HCT116 (cell line): ENCODE measurements around the gene TMEM234. TPM values are rescaled to one million over a fixed set of nuclear protein-coding genes. Genes with fewer than 3 reads are reported as not detected.

ENCODE experiments used
- ATAC-seq: fragments of 200-7000 bp; cut with Tn5 transposase; 2 replicates; pipeline ENCODE4 v1.9.1; 2020; ENCODE audit warnings: mild to moderate bottlenecking, moderate library complexity
- BruUV-seq: library from RNA; stranded (reverse); fragments of 400-500 nt; replicated peaks from 2 replicates; lab custom pipeline; 2021; lab: Mats Ljungman, UMichigan
- CTCF ChIA-PET: fragments of 300-600 bp; sonication (Branson Sonifier 250); formaldehyde crosslinking; loops from one replicate; lab custom pipeline; 2021; ENCODE audit warnings: antibody characterized with exemption; lab: Charles Lee
- POLR2A ChIA-PET: fragments of 300-600, 350-600 bp; sonication (Branson Sonifier 250); formaldehyde crosslinking; loops from one replicate; lab custom pipeline; 2021; ENCODE audit warnings: antibody characterized with exemption; lab: Charles Lee
- RAD21 ChIA-PET, 2 experiments: fragments of 300-600 bp; sonication (Branson Sonifier 250); formaldehyde crosslinking; loops; one replicate each; lab custom pipeline; 2023; ENCODE audit warnings: low total read pairs in 2 of 2; ENCODE audit not compliant: uncharacterized antibody in 2 of 2, unreplicated experiment in 2 of 2, low non-redundant PET in 1 of 2; lab: Charles Lee
- DNase-seq: peaks from one replicate; pipeline ENCODE4 v3.0.0-alpha.2; 2010; ENCODE audit warnings: low read depth, low spot score
- H2AFZ ChIP-seq: fragments of 200-600 bp; shearing (Covaris generic), sonication (generic); 2 replicates; pipeline ENCODE4 v1.6.1; 2017; ENCODE audit warnings: low read depth, mixed run types, mixed read lengths, antibody characterized with exemption, low read length; ENCODE audit not compliant: poor library complexity, severe bottlenecking
- H3K27ac ChIP-seq: 2 replicates; pipeline ENCODE4 v1.5.1; 2012; ENCODE audit warnings: low read depth, low read length
- H3K27me3 ChIP-seq: fragments of 200-600 bp; sonication (generic); 2 replicates; pipeline ENCODE4 v1.6.1; 2016; ENCODE audit warnings: mixed run types, low read length, mixed read lengths; ENCODE audit not compliant: insufficient read depth
- H3K36me3 ChIP-seq, 2 experiments: fragments of 200-500 bp in 1 of 2; fragments of 200-600 bp in 1 of 2; sonication (Bioruptor generic) in 1 of 2; sonication (generic) in 1 of 2; 2 replicates each; pipeline versions ENCODE4 v1.5.1 to v1.6.1; 2014 to 2016; ENCODE audit warnings: low read length in 2 of 2, inconsistent platforms in 1 of 2, mixed read lengths in 1 of 2, mixed run types in 1 of 2; ENCODE audit not compliant: insufficient read depth in 2 of 2, control insufficient read depth in 1 of 2
- H3K4me1 ChIP-seq, 2 experiments: fragments of 200-600 bp in 1 of 2; sonication (generic) in 1 of 2; 2 replicates each; pipeline versions ENCODE4 v1.5.1 to v1.6.1; 2012 to 2017; ENCODE audit warnings: low read length in 2 of 2, inconsistent platforms in 1 of 2, mild to moderate bottlenecking in 1 of 2, mixed read lengths in 1 of 2, mixed run types in 1 of 2, moderate library complexity in 1 of 2; ENCODE audit not compliant: insufficient read depth in 2 of 2, control insufficient read depth in 1 of 2
- H3K4me2 ChIP-seq: fragments of 200-600 bp; sonication (generic); 2 replicates; pipeline ENCODE4 v1.6.1; 2017; ENCODE audit warnings: mixed run types, low read length, mixed read lengths
- H3K4me3 ChIP-seq, 2 experiments: fragments of 200-600 bp in 1 of 2; sonication (generic) in 1 of 2; replicated peaks in 1 of 2; 2 replicates each; pipeline ENCODE4 v1.5.1; 2011 to 2016; ENCODE audit warnings: low read length in 2 of 2, control low read depth in 1 of 2, low read depth in 1 of 2, mild to moderate bottlenecking in 1 of 2, mixed read lengths in 1 of 2, mixed run types in 1 of 2
- H3K79me2 ChIP-seq: fragments of 200-600 bp; sonication (generic); 2 replicates; pipeline ENCODE4 v1.6.1; 2017; ENCODE audit warnings: mild to moderate bottlenecking, mixed run types, low read length, moderate library complexity, mixed read lengths; ENCODE audit not compliant: insufficient read depth
- H3K9ac ChIP-seq: fragments of 200-600 bp; sonication (generic); 2 replicates; pipeline ENCODE4 v1.6.1; 2016; ENCODE audit warnings: low read length, mixed read lengths
- H3K9me2 ChIP-seq: fragments of 200-600 bp; sonication (generic), shearing (Covaris generic); 2 replicates; pipeline ENCODE4 v1.6.1; 2017; ENCODE audit warnings: mixed run types, mild to moderate bottlenecking, moderate library complexity; ENCODE audit not compliant: insufficient read depth
- H3K9me3 ChIP-seq, 2 experiments: fragments of 200-500 bp in 1 of 2; fragments of 200-600 bp in 1 of 2; sonication (Bioruptor generic) in 1 of 2; sonication (generic) in 1 of 2; 2 replicates each; pipeline ENCODE4 v1.6.1; 2014 to 2017; ENCODE audit warnings: low read length in 2 of 2, mixed read lengths in 2 of 2, inconsistent platforms in 1 of 2, low read depth in 1 of 2, mild to moderate bottlenecking in 1 of 2, mixed run types in 1 of 2, moderate library complexity in 1 of 2; ENCODE audit not compliant: control insufficient read depth in 1 of 2, insufficient read depth in 1 of 2
- H4K20me1 ChIP-seq: fragments of 200-600 bp; sonication (generic), shearing (Covaris generic); 2 replicates; pipeline ENCODE4 v1.6.1; 2017; ENCODE audit warnings: mixed run types, mild to moderate bottlenecking, moderate library complexity; ENCODE audit not compliant: insufficient read depth
- ATF3 ChIP-seq: IDR thresholded peaks from 2 replicates; pipeline ENCODE4 v1.6.1; 2012
- CBX3 ChIP-seq: IDR thresholded peaks from 2 replicates; pipeline ENCODE4 v1.6.1; 2012; ENCODE audit warnings: low read depth
- CEBPB ChIP-seq: IDR thresholded peaks from 2 replicates; pipeline ENCODE4 v1.6.1; 2012; ENCODE audit warnings: low read depth
- CTCF ChIP-seq, 3 experiments: fragments of 200-600 bp in 1 of 3; sonication (generic) in 1 of 3; IDR thresholded peaks in 2 of 3; conservative IDR thresholded peaks in 1 of 3; 2 replicates each; pipeline ENCODE4 v1.5.1; 2012 to 2017; ENCODE audit warnings: low read depth in 2 of 3, low read length in 2 of 3, antibody characterized with exemption in 1 of 3, borderline replicate concordance in 1 of 3, control low read depth in 1 of 3, mild to moderate bottlenecking in 1 of 3, mixed read lengths in 1 of 3, mixed run types in 1 of 3, moderate library complexity in 1 of 3; ENCODE audit not compliant: insufficient read depth in 1 of 3
- EZH2 ChIP-seq: fragments of 200-600 bp; sonication (generic); IDR thresholded peaks from 2 replicates; pipeline ENCODE4 v1.6.1; 2017; ENCODE audit warnings: antibody characterized with exemption, mixed run types
- EZH2phosphoT487 ChIP-seq: fragments of 200-600 bp; IDR thresholded peaks from 2 replicates; pipeline ENCODE4 v1.6.1; 2018; ENCODE audit warnings: antibody characterized with exemption, borderline replicate concordance
- FOSL1 ChIP-seq: IDR thresholded peaks from 2 replicates; pipeline ENCODE4 v1.6.1; 2012; ENCODE audit warnings: low read depth
- JUND ChIP-seq: IDR thresholded peaks from 2 replicates; pipeline ENCODE4 v1.6.1; 2012
- POLR2A ChIP-seq: IDR thresholded peaks from 2 replicates; pipeline ENCODE4 v1.7.0; 2011; ENCODE audit warnings: borderline replicate concordance; ENCODE audit not compliant: insufficient read depth, insufficient read length; ENCODE audit errors: extremely low read depth
- POLR2AphosphoS5 ChIP-seq: IDR thresholded peaks from 2 replicates; pipeline ENCODE4 v1.6.1; 2011; ENCODE audit warnings: mild to moderate bottlenecking, low read depth, low read length, moderate library complexity
- RAD21 ChIP-seq: IDR thresholded peaks from 2 replicates; pipeline ENCODE4 v1.6.1; 2012; ENCODE audit warnings: low read depth, mild to moderate bottlenecking
- SIN3A ChIP-seq: IDR thresholded peaks from 2 replicates; pipeline ENCODE4 v1.6.1; 2012; ENCODE audit warnings: low read depth
- ZFX ChIP-seq: fragments of 450-650 bp; IDR thresholded peaks from 2 replicates; pipeline ENCODE4 v1.6.1; 2017
- intact Hi-C: fragments of 100-400 bp; cut with micrococcal nuclease; formaldehyde crosslinking; loops from 2 replicates; pipeline ENCODE4 v1.10.0; 2022
- total RNA-seq: library from RNA; stranded (reverse); gene quantifications from one replicate; pipeline ENCODE4 v1.2.1, GENCODE V29; 2021; ENCODE audit not compliant: unreplicated experiment

The TMEM234 gene
- total RNA-seq, 1 experiment from 2014 or later, result 12.3 TPM

- POLR2A ChIA-PET, result no interaction called here
- ATAC-seq (no peak), DNase-seq (no peak)
- Histone ChIP-seq H3K36me3 (peaks cover 2 to 4% of the 10 kb centered on the region in 2 experiments; a peak in 1 of 4 replicates), H3K79me2 (peaks cover 6% of the 10 kb centered on the region; the same call in 1 of the 2 replicates), H2AFZ (no peak overlapping the region), H4K20me1 (no peaks in the 10 kb centered on the region), H3K4me3 (no peak overlapping the region), H3K9ac (no peak overlapping the region), H3K4me2 (no peak overlapping the region), H3K27me3 (no peaks in the 10 kb centered on the region), H3K9me3 (no peaks in the 10 kb centered on the region), H3K4me1 (peaks cover 9 to 23% of the 10 kb centered on the region in 2 experiments; a peak in 3 of 4 replicates), H3K9me2 (no peaks in the 10 kb centered on the region), H3K27ac (no peak overlapping the region)
- TF ChIP-seq CEBPB (no peak), EZH2phosphoT487 (no peak), EZH2 (no peak), SIN3A (no peak), ZFX (no peak), ATF3 (no peak)
- BruUV-seq, result no TSS peak
- CTCF ChIA-PET, result interaction anchor here (1.1 to 1.6 kb wide), 3 partner anchors 10 to 178 kb away, joined by 4 read pairs; partner anchors contain the start of gene BSDC1
- intact Hi-C loops, result loop anchor here (5.0 kb wide), 1 partner anchor 76 kb away; the partner anchor contains the start of gene HDAC1
- RAD21 ChIA-PET, result interaction anchor here (1.4 kb wide), 2 partner anchors 32 kb away, joined by 4 read pairs; no protein-coding TSS in a partner anchor
Measured at GRCh38 chr1:32216566-32216965, 5.6 kb downstream of the TMEM234 start.

GRCh38 chr1:32215629-32216480 is 6.3 kb downstream of the TMEM234 start:
- Histone ChIP-seq H4K20me1 (no peaks in the 10 kb centered on the region), H3K27ac (no peak overlapping the region), H2AFZ (no peak overlapping the region), H3K9me2 (no peaks in the 10 kb centered on the region), H3K79me2 (no peaks in the 10 kb centered on the region), H3K9me3 (no peaks in the 10 kb centered on the region), H3K27me3 (no peaks in the 10 kb centered on the region), H3K4me1 (peaks cover 3 to 16% of the 10 kb centered on the region in 2 experiments; a peak in 3 of 4 replicates), H3K4me3 (no peak overlapping the region), H3K36me3 (peaks cover 2 to 4% of the 10 kb centered on the region in 2 experiments; a peak in 1 of 4 replicates), H3K9ac (no peak overlapping the region), H3K4me2 (no peak overlapping the region)
- ChIA-PET RAD21 (interaction anchor here (0.6 to 1.4 kb wide), 6 partner anchors 23 to 178 kb away, joined by 3 to 4 read pairs (median 4); partner anchors contain the start of genes BSDC1 (in 1 of the 2) and MARCKSL1 (in 1 of the 2)), POLR2A (interaction anchor here (1.7 kb wide), 1 partner anchor 120 kb away, joined by 5 read pairs; the partner anchor contains the start of gene MARCKSL1), CTCF (interaction anchor here (0.7 to 1.6 kb wide), 12 partner anchors 9 to 178 kb away, joined by 3 to 12 read pairs (median 4); partner anchors contain the start of genes BSDC1, CCDC28B and IQCC)
- no TSS peak for BruUV-seq
- intact Hi-C loops, result loop anchor here (1.0 to 5.0 kb wide), 3 partner anchors 76 to 199 kb away; partner anchors contain the start of gene HDAC1
- peak; percentile 32 for DNase-seq
- ATAC-seq, result peak; percentile 94
- TF ChIP-seq POLR2AphosphoS5 (no peak), CBX3 (no peak), FOSL1 (no peak), SIN3A (no peak), CTCF (IDR thresholded peaks at IDR 0.05 in 2 of 3, conservative IDR thresholded peaks at IDR 0.05 in 1 of 3; ENCODE audit: borderline replicate concordance in 1 of 3, insufficient read depth in 1 of 3, low read depth in 2 of 3, low read length in 2 of 3) (peak; percentile 76 to 92 (median 90); a peak in 5 of 6 replicates), POLR2A (no peak), RAD21 (peak; percentile 86), CEBPB (no peak), JUND (no peak), EZH2phosphoT487 (no peak)
